Hepatocyte (in vitro differentiated cells): Measurements from ENCODE around the gene NBPF9.
"Not testable (repeated sequence)": the region's sequence is repeated elsewhere in the genome, so short reads cannot be mapped to it uniquely, and the experiment has no call there.

Experiments used
- CTCF ChIP-seq: fragments of 200-600 bp; sonication (generic); IDR thresholded peaks from 2 replicates; pipeline ENCODE4 v1.5.1; 2016; ENCODE audit warnings: antibody characterized with exemption, mild to moderate bottlenecking; ENCODE audit not compliant: poor library complexity
- EZH2 ChIP-seq: fragments of 200-600 bp; sonication (generic); IDR thresholded peaks from 2 replicates; pipeline ENCODE4 v1.6.1; 2016; ENCODE audit warnings: antibody characterized with exemption, mild to moderate bottlenecking, borderline replicate concordance
- EZH2phosphoT487 ChIP-seq: fragments of 200-600 bp; sonication (generic); IDR thresholded peaks from one replicate; pipeline ENCODE4 v1.6.1; 2018; ENCODE audit warnings: antibody characterized with exemption, mild to moderate bottlenecking, low read depth, moderate library complexity; ENCODE audit not compliant: unreplicated experiment, severe bottlenecking

- TF ChIP-seq CTCF, EZH2, EZH2phosphoT487: not testable (repeated sequence)
Measured at GRCh38 chr1:149064611-149065010, 38.7 kb downstream of the NBPF9 start.
